IMR-90 (cell line): Measurements from ENCODE around the gene ABHD6. TPM values are rescaled to one million over a fixed set of nuclear protein-coding genes. Genes with fewer than 3 reads are reported as not detected.
A peak's percentile ranks its signal among the peaks of the same experiment; 100 is the strongest.

Source experiments
- ATAC-seq: fragments of 200-7000 bp; cut with Tn5 transposase; 2 replicates; pipeline ENCODE4 v1.9.1; 2020; ENCODE audit warnings: low read depth, mild to moderate bottlenecking, moderate library complexity
- BruUV-seq: library from RNA; stranded (reverse); fragments of 400-500 nt; replicated peaks from 2 replicates; lab custom pipeline; 2021; lab: Mats Ljungman, UMichigan
- CTCF ChIA-PET: fragments of 300-600 bp; formaldehyde crosslinking; extraction: SDS; loops from one replicate; lab custom pipeline; 2021; ENCODE audit warnings: antibody characterized with exemption; lab: Yijun Ruan, JAX
- POLR2A ChIA-PET: fragments of 300-600 bp; sonication (Branson Sonifier 250); formaldehyde crosslinking; loops from one replicate; lab custom pipeline; 2022; ENCODE audit warnings: antibody characterized with exemption; ENCODE audit not compliant: unreplicated experiment; lab: Charles Lee
- DNase-seq: peaks from one replicate; pipeline ENCODE4 v3.0.0; 2013
- H2AFZ ChIP-seq: replicated peaks from 2 replicates; pipeline ENCODE3; 2013; ENCODE audit warnings: low read length, mild to moderate bottlenecking; ENCODE audit not compliant: poor library complexity
- H2AK5ac ChIP-seq: 2 replicates; pipeline ENCODE4 v1.6.1; 2013; ENCODE audit warnings: low read depth, low read length, inconsistent platforms
- H2AK9ac ChIP-seq: replicated peaks from 2 replicates; pipeline ENCODE3; 2013; ENCODE audit warnings: mild to moderate bottlenecking, low read depth, low read length, moderate library complexity; ENCODE audit not compliant: poor library complexity
- H2BK120ac ChIP-seq: 2 replicates; pipeline ENCODE4 v1.6.1; 2013; ENCODE audit warnings: low read depth, low read length, inconsistent platforms
- H2BK15ac ChIP-seq: 3 replicates; pipeline ENCODE4 v1.6.1; 2013; ENCODE audit warnings: low read depth, low read length, inconsistent platforms
- H2BK20ac ChIP-seq: 2 replicates; pipeline ENCODE4 v1.6.1; 2013; ENCODE audit warnings: low read depth, mild to moderate bottlenecking, inconsistent platforms, low read length, moderate library complexity
- H2BK5ac ChIP-seq: 2 replicates; pipeline ENCODE4 v1.6.1; 2013; ENCODE audit warnings: mild to moderate bottlenecking, low read depth, low read length, inconsistent platforms; ENCODE audit not compliant: poor library complexity, severe bottlenecking
- H3K14ac ChIP-seq: replicated peaks from 2 replicates; pipeline ENCODE4 v1.6.1; 2013; ENCODE audit warnings: low read depth, low read length, inconsistent platforms
- H3K18ac ChIP-seq: 2 replicates; pipeline ENCODE4 v1.6.1; 2013; ENCODE audit warnings: low read depth, low read length, control low read depth
- H3K23ac ChIP-seq: 2 replicates; pipeline ENCODE4 v1.6.1; 2013; ENCODE audit warnings: low read depth, low read length, inconsistent platforms
- H3K27ac ChIP-seq: 2 replicates; pipeline ENCODE4 v1.5.1; 2013; ENCODE audit warnings: mild to moderate bottlenecking, control low read depth, low read length; ENCODE audit not compliant: insufficient read depth
- H3K27me3 ChIP-seq: 2 replicates; pipeline ENCODE4 v1.6.1; 2013; ENCODE audit warnings: low read length; ENCODE audit not compliant: control insufficient read depth, insufficient read depth
- H3K36me3 ChIP-seq: 2 replicates; pipeline ENCODE4 v1.6.1; 2013; ENCODE audit warnings: low read length, mixed read lengths; ENCODE audit not compliant: control insufficient read depth, insufficient read depth
- H3K4ac ChIP-seq: 2 replicates; pipeline ENCODE4 v1.6.1; 2013; ENCODE audit warnings: low read depth, low read length, inconsistent platforms
- H3K4me1 ChIP-seq: 2 replicates; pipeline ENCODE4 v1.6.1; 2013; ENCODE audit warnings: low read length, mixed read lengths; ENCODE audit not compliant: control insufficient read depth, insufficient read depth
- H3K4me2 ChIP-seq: 2 replicates; pipeline ENCODE4 v1.6.1; 2013; ENCODE audit warnings: low read depth, mild to moderate bottlenecking, control low read depth, low read length, moderate library complexity
- H3K4me3 ChIP-seq: 2 replicates; pipeline ENCODE4 v1.5.1; 2013; ENCODE audit warnings: low read depth, mild to moderate bottlenecking, control low read depth, low read length, moderate library complexity; ENCODE audit not compliant: insufficient read depth
- H3K56ac ChIP-seq: 2 replicates; pipeline ENCODE4 v1.6.1; 2013; ENCODE audit warnings: low read length, inconsistent platforms; ENCODE audit not compliant: insufficient read depth; ENCODE audit errors: extremely low read depth
- H3K79me1 ChIP-seq, 2 experiments: 2 replicates each; pipeline ENCODE4 v1.6.1; 2013; ENCODE audit warnings: low read length in 2 of 2, inconsistent platforms in 1 of 2, low read depth in 1 of 2
- H3K9ac ChIP-seq: 2 replicates; pipeline ENCODE4 v1.6.1; 2013; ENCODE audit warnings: low read depth, low read length, control low read depth
- H3K9me1 ChIP-seq: 2 replicates; pipeline ENCODE4 v1.6.1; 2013; ENCODE audit warnings: low read length, inconsistent platforms; ENCODE audit not compliant: insufficient read depth
- H3K9me3 ChIP-seq: 2 replicates; pipeline ENCODE4 v1.6.1; 2013; ENCODE audit warnings: low read length; ENCODE audit not compliant: control insufficient read depth, insufficient read depth
- H4K20me1 ChIP-seq: 2 replicates; pipeline ENCODE4 v1.6.1; 2013; ENCODE audit warnings: low read length, inconsistent platforms; ENCODE audit not compliant: insufficient read depth
- H4K5ac ChIP-seq: 2 replicates; pipeline ENCODE4 v1.6.1; 2013; ENCODE audit warnings: mild to moderate bottlenecking, low read depth, low read length, control low read depth
- H4K8ac ChIP-seq, 2 experiments: 2 replicates each; pipeline ENCODE4 v1.6.1; 2013; ENCODE audit warnings: low read depth in 2 of 2, low read length in 2 of 2, control low read depth in 1 of 2, inconsistent platforms in 1 of 2
- H4K91ac ChIP-seq: 2 replicates; pipeline ENCODE4 v1.6.1; 2013; ENCODE audit warnings: low read depth, low read length, inconsistent platforms; ENCODE audit not compliant: insufficient read depth
- BHLHE40 ChIP-seq: fragments of 150-350 bp; IDR thresholded peaks from 2 replicates; pipeline ENCODE4 v1.6.1; 2016; ENCODE audit warnings: mild to moderate bottlenecking, low read depth, low read length
- CEBPB ChIP-seq: IDR thresholded peaks from 2 replicates; pipeline ENCODE4 v1.6.1; 2012; ENCODE audit warnings: low read depth, low read length, improper control_type of control experiment
- CHD1 ChIP-seq: IDR thresholded peaks from 2 replicates; pipeline ENCODE4 v1.6.1; 2012; ENCODE audit warnings: low read depth, low read length, improper control_type of control experiment
- FOS ChIP-seq: fragments of 150-350 bp; IDR thresholded peaks from 2 replicates; pipeline ENCODE4 v1.6.1; 2016; ENCODE audit warnings: low read depth, low read length
- MAFK ChIP-seq: IDR thresholded peaks from 2 replicates; pipeline ENCODE4 v1.6.1; 2012; ENCODE audit warnings: low read depth, low read length, improper control_type of control experiment
- MAZ ChIP-seq: IDR thresholded peaks from 2 replicates; pipeline ENCODE4 v1.6.1; 2012; ENCODE audit warnings: low read depth, mild to moderate bottlenecking, low read length, improper control_type of control experiment, moderate library complexity, borderline replicate concordance
- MXI1 ChIP-seq: IDR thresholded peaks from 2 replicates; pipeline ENCODE4 v1.6.1; 2012; ENCODE audit warnings: low read depth, mild to moderate bottlenecking, low read length, moderate library complexity, borderline replicate concordance
- NFE2L2 ChIP-seq: fragments of 150-350 bp; IDR thresholded peaks from 2 replicates; pipeline ENCODE4 v1.6.1; 2016; ENCODE audit warnings: low read depth, mild to moderate bottlenecking, low read length
- POLR2A ChIP-seq: IDR thresholded peaks from 2 replicates; pipeline ENCODE4 v1.6.1; 2012; ENCODE audit warnings: mild to moderate bottlenecking, low read depth, low read length
- RAD21 ChIP-seq: IDR thresholded peaks from 2 replicates; pipeline ENCODE4 v1.6.1; 2012; ENCODE audit warnings: low read length, improper control_type of control experiment
- RCOR1 ChIP-seq: IDR thresholded peaks from 2 replicates; pipeline ENCODE4 v1.6.1; 2012; ENCODE audit warnings: mild to moderate bottlenecking, low read length, improper control_type of control experiment; ENCODE audit not compliant: insufficient replicate concordance
- RFX5 ChIP-seq: IDR thresholded peaks from 2 replicates; pipeline ENCODE4 v1.8.0; 2012; ENCODE audit warnings: low read depth, mild to moderate bottlenecking, low read length, moderate library complexity
- SMC3 ChIP-seq: fragments of 150-350 bp; IDR thresholded peaks from 2 replicates; pipeline ENCODE4 v1.6.1; 2016; ENCODE audit warnings: low read depth, mild to moderate bottlenecking, antibody characterized with exemption, low read length, moderate library complexity
- WGBS, 2 experiments: methylation state at CpG; one replicate each; pipeline versions ENCODE4 v1.1.5 to v1.1.7; 2013; ENCODE audit warnings: missing lambda C conversion rate in 2 of 2; ENCODE audit not compliant: insufficient read length in 1 of 2; ENCODE audit errors: extremely low coverage in 2 of 2; 5-methylcytosine and 5-hydroxymethylcytosine counted together
- dilution Hi-C: fragments of 300-500 bp; cut with HindIII; formaldehyde crosslinking; loops from one replicate; pipeline ENCODE4 v1.14.3; 2018; ENCODE audit warnings: low sequenced_read_pairs; ENCODE audit not compliant: unreplicated experiment
- in situ Hi-C: fragments of 300-500 bp; cut with MboI; formaldehyde crosslinking; loops from 3 replicates; pipeline ENCODE4 v1.14.3; 2019; ENCODE audit warnings: low sequenced_read_pairs, inconsistent platforms, mixed read lengths
- intact Hi-C: fragments of 100-400 bp; cut with micrococcal nuclease; formaldehyde crosslinking; loops from 2 replicates; pipeline ENCODE4 v1.10.0; 2022
- polyA plus RNA-seq, 3 experiments: library from polyadenylated mRNA; depleted of rRNA; stranded (reverse); fragments of >200 nt; gene quantifications; 2 replicates each; pipeline ENCODE4 v1.2.3, GENCODE V29; 2012; ENCODE audit warnings: low replicate concordance in 1 of 3
- total RNA-seq: library from RNA; depleted of rRNA; stranded (reverse); fragments of >200 nt; gene quantifications from 2 replicates; pipeline ENCODE4 v1.2.3, GENCODE V29; 2012
- TF ChIP-seq, protein P1 (sequence below): fragments of 150-350 bp; IDR thresholded peaks from 2 replicates; pipeline ENCODE4 v1.6.1; 2017; ENCODE audit warnings: mild to moderate bottlenecking, antibody characterized with exemption, low read length, low read depth
- TF ChIP-seq, protein P2 (sequence below): conservative IDR thresholded peaks from 2 replicates; pipeline ENCODE4 v1.5.1; 2012; ENCODE audit warnings: mild to moderate bottlenecking, low read depth, low read length, improper control_type of control experiment
- TF ChIP-seq, protein P3 (sequence below): fragments of 150-350 bp; IDR thresholded peaks from 2 replicates; pipeline ENCODE4 v1.6.1; 2016; ENCODE audit warnings: low read depth, mild to moderate bottlenecking, low read length, moderate library complexity, borderline replicate concordance

ABHD6 gene
- total and polyA plus RNA-seq, 2 of the 4 experiments (the other 2 are of a cell fraction): 5.0 to 5.6 TPM

DNA sequence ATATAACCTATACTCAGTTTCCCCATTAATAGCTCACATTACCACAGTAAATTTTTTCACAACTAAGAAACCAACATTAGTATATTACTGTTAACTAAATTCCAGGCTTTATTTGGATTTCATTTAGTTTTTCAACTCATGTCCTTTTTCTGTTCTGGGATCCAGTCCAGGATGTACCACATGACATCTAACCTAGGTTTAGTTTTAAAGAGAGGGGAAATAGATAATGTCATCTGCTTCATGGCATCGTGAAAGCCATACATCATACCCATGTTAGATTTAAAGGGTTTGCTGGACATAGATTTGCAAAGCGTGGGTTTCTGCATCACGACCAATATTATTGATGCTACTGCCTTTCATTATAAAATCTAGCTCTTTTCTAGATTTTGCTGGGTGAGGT, 35.3 kb downstream of the ABHD6 start:
- no peaks in the 10 kb centered on the region for H4K20me1 ChIP-seq
- 0 out of 4 replicates have a peak overlapping the region, but pooled peaks of 1 of the 2 experiments have one; percentile 3 for H4K8ac ChIP-seq
- no peak overlapping the region for H3K9ac ChIP-seq
- H2AFZ ChIP-seq: no peak overlapping the region
- in situ Hi-C loops (no loop called here), intact Hi-C loops (no loop called here), dilution Hi-C loops (no loop called here)
- no peaks in the 10 kb centered on the region for H3K27me3 ChIP-seq
- H2BK120ac ChIP-seq: peak overlapping the region; percentile 64; the same call in 1 of the 2 replicates
- no peak overlapping the region for H3K14ac ChIP-seq
- H3K9me3 ChIP-seq: no peaks in the 10 kb centered on the region
- H3K18ac ChIP-seq: peak overlapping the region; percentile 41; the same call in 1 of the 2 replicates
- no peak overlapping the region; the same call in 1 of the 2 replicates for H2AK5ac ChIP-seq
- H3K4me3 ChIP-seq: no peak overlapping the region
- H3K36me3 ChIP-seq: peaks cover 3% of the 10 kb centered on the region
- no peak overlapping the region for H3K23ac ChIP-seq
- peak overlapping the region; percentile 98 for H2BK5ac ChIP-seq
- TF ChIP-seq, protein P1, sequence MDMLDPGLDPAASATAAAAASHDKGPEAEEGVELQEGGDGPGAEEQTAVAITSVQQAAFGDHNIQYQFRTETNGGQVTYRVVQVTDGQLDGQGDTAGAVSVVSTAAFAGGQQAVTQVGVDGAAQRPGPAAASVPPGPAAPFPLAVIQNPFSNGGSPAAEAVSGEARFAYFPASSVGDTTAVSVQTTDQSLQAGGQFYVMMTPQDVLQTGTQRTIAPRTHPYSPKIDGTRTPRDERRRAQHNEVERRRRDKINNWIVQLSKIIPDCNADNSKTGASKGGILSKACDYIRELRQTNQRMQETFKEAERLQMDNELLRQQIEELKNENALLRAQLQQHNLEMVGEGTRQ: no peak
- TF ChIP-seq MXI1 (no peak), NFE2L2 (no peak), SMC3 (no peak), MAFK (no peak), POLR2A (no peak), RAD21 (no peak), FOS (no peak), CEBPB (no peak), MAZ (no peak), RFX5 (no peak), RCOR1 (no peak), CHD1 (no peak), BHLHE40 (no peak)
- TF ChIP-seq, protein P2, sequence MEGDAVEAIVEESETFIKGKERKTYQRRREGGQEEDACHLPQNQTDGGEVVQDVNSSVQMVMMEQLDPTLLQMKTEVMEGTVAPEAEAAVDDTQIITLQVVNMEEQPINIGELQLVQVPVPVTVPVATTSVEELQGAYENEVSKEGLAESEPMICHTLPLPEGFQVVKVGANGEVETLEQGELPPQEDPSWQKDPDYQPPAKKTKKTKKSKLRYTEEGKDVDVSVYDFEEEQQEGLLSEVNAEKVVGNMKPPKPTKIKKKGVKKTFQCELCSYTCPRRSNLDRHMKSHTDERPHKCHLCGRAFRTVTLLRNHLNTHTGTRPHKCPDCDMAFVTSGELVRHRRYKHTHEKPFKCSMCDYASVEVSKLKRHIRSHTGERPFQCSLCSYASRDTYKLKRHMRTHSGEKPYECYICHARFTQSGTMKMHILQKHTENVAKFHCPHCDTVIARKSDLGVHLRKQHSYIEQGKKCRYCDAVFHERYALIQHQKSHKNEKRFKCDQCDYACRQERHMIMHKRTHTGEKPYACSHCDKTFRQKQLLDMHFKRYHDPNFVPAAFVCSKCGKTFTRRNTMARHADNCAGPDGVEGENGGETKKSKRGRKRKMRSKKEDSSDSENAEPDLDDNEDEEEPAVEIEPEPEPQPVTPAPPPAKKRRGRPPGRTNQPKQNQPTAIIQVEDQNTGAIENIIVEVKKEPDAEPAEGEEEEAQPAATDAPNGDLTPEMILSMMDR: no peak
- TF ChIP-seq, protein P3, sequence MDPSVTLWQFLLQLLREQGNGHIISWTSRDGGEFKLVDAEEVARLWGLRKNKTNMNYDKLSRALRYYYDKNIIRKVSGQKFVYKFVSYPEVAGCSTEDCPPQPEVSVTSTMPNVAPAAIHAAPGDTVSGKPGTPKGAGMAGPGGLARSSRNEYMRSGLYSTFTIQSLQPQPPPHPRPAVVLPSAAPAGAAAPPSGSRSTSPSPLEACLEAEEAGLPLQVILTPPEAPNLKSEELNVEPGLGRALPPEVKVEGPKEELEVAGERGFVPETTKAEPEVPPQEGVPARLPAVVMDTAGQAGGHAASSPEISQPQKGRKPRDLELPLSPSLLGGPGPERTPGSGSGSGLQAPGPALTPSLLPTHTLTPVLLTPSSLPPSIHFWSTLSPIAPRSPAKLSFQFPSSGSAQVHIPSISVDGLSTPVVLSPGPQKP: no peak
- H3K56ac ChIP-seq: no peak overlapping the region
- H4K91ac ChIP-seq: no peak overlapping the region
- DNase-seq (peak; percentile 42), ATAC-seq (no peak)
- peaks cover 11% of the 10 kb centered on the region for H3K9me1 ChIP-seq
- no peaks in the 10 kb centered on the region for H3K79me1 ChIP-seq
- ChIA-PET POLR2A (interaction anchor here (0.7 kb wide), 1 partner anchor 33 kb away, joined by 3 read pairs; the partner anchor contains the start of genes HTD2 and RPP14), CTCF (interaction anchor here (0.5 to 0.8 kb wide), 2 partner anchors 33 to 71 kb away, joined by 3 to 4 read pairs; partner anchors contain the start of genes HTD2 and RPP14)
- H3K4me2 ChIP-seq: no peak overlapping the region
- H3K4ac ChIP-seq: peak overlapping the region; percentile 28; the same call in 1 of the 2 replicates
- H3K27ac ChIP-seq: no peak overlapping the region
- H3K4me1 ChIP-seq: peaks cover 8% of the 10 kb centered on the region
- BruUV-seq: no TSS peak
- H2BK15ac ChIP-seq: no peak overlapping the region
- peak overlapping the region; percentile 80; the same call in 1 of the 2 replicates for H2BK20ac ChIP-seq
- H2AK9ac ChIP-seq: no peak overlapping the region
- H4K5ac ChIP-seq: no peak overlapping the region
- no CpG with 5 or more reads among the region's 3 CpGs for WGBS, 2 experiments
